ENCODE measurements around the gene FKBP2.

FKBP2 gene

GRCh38 chr11:64230171-64230984 is 10.5 kb upstream of the FKBP2 start, which contains the start of gene DNAJC4:
DNAJC4 (plus strand) TSS chr11:64230548; CDS start chr11:64230855, 307 bp downstream.
- DNase-seq (ENCODE audit: low read depth), result peak; percentile 86
- peak within 1 kb of the TSS; percentile 76 for H3K4me3 ChIP-seq (replicated peaks; ENCODE audit: low read depth, low read length)
- no peak for TF ChIP-seq CTCF (IDR thresholded peaks at IDR 0.05; ENCODE audit: low read length, missing control alignments)

GRCh38 chr11:64230985-64231365 is 9.9 kb upstream of the FKBP2 start:
- DNase-seq (ENCODE audit: low read depth), result no peak
- H3K4me3 ChIP-seq (replicated peaks; ENCODE audit: low read depth, low read length), result peak overlapping the region; percentile 76
- no peak for TF ChIP-seq CTCF (IDR thresholded peaks at IDR 0.05; ENCODE audit: low read length, missing control alignments)

GRCh38 chr11:64231546-64231945 is 9.3 kb upstream of the FKBP2 start:
- no peak for TF ChIP-seq CTCF (IDR thresholded peaks at IDR 0.05; ENCODE audit: low read length, missing control alignments)
- DNase-seq (ENCODE audit: low read depth), result no peak
- no peak overlapping the region for H3K4me3 ChIP-seq (replicated peaks; ENCODE audit: low read depth, low read length)

- TF ChIP-seq CTCF (IDR thresholded peaks at IDR 0.05; ENCODE audit: low read length, missing control alignments), result no peak
- no peak for DNase-seq (ENCODE audit: low read depth)
- H3K4me3 ChIP-seq (replicated peaks; ENCODE audit: low read depth, low read length), result no peak overlapping the region
Measured at GRCh38 chr11:64232182-64232966, 8.5 kb upstream of the FKBP2 start.

GRCh38 chr11:64232967-64233315 is 8.0 kb upstream of the FKBP2 start:
- DNase-seq (ENCODE audit: low read depth), result no peak
- no peak for TF ChIP-seq CTCF (IDR thresholded peaks at IDR 0.05; ENCODE audit: low read length, missing control alignments)
- no peak overlapping the region for H3K4me3 ChIP-seq (replicated peaks; ENCODE audit: low read depth, low read length)

- peak within 1 kb of the TSS; percentile 71 for H3K4me3 ChIP-seq (replicated peaks; ENCODE audit: low read depth, low read length)
- TF ChIP-seq CTCF (IDR thresholded peaks at IDR 0.05; ENCODE audit: low read length, missing control alignments), result no peak
Measured at GRCh38 chr11:64233913-64234586, 6.8 kb upstream of the FKBP2 start, which contains the start of gene VEGFB. VEGFB (plus strand) TSS chr11:64234584; CDS start chr11:64234834, 250 bp downstream.

More at GRCh38 chr11:64233913-64234586, 6.8 kb upstream of the FKBP2 start, which contains the start of gene VEGFB:
- DNase-seq (ENCODE audit: low read depth), result peak; percentile 44
